CD4-positive, alpha-beta T cell treated with Interleukin-6 at 100 ng/mL for 8 hours (primary cell): Measurements from ENCODE around the gene RRP1.

ENCODE experiments used
- DNase-seq: peaks from one replicate; pipeline ENCODE4 v3.0.0-alpha.2; 2020; ENCODE audit warnings: mixed read lengths, low spot score

Gene RRP1

DNA sequence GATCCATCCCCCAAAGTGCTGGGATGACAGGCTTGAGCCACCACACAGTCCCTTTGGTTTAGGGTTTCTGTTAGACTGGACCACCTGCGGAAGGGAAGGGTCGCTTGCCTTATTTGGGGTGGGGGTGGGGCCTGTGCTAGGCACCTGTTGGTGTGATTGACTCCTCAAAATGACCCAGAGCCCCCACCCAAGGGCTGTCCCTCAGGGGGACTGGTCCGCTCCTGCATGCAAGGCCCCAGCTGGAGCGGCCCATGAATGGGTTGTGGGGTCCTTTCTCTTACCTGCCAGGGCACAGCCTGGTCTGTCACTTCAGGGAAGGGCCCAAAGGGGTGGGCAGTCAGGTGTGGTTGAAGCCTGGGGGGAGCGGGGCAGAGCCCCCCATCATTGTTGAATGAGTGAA is 11.4 kb upstream of the RRP1 start:
- DNase-seq = no peak

DNA sequence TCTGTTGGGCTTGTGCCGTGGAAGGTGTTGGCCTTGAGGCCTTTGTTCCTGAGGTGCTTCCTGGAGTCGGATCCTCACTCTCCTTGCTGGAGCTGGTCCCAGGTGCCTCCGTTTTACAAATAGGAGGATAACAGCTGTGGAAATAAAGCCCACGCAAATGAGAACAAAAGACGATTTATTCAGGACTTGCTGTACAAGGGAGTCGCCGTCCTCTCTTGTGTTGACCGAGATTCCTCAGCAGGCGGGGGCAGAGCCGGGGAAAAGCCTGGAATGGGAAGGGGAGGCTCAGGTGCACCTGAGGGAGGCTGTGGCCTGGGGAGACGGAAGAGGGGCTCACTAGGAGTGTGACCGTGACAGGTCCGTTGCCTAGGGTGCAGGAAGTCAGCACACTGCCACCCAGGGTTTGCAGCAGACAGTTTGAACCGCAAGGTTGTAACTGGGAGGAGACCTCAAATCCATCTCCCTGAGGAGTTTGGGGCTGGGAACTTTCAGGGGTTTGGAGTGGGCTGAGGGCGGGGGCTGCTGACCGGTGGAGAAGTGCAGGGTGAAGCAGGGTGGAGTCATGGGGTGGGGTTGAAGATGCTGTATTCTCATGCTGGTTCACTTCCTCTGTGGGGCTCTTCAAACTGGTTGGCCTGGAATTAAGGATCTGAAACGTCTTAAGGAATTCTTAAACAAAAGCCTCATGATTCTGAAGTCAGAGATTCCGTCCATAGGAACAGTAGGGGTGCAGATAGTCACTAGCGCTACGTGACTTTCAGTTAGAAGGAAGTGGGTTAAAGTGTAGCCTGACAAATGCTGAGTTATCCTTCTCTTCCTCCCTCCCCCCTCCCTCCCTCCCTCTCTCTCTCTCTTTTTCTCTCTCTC is 10.7 kb upstream of the RRP1 start:
- DNase-seq = no peak

DNA sequence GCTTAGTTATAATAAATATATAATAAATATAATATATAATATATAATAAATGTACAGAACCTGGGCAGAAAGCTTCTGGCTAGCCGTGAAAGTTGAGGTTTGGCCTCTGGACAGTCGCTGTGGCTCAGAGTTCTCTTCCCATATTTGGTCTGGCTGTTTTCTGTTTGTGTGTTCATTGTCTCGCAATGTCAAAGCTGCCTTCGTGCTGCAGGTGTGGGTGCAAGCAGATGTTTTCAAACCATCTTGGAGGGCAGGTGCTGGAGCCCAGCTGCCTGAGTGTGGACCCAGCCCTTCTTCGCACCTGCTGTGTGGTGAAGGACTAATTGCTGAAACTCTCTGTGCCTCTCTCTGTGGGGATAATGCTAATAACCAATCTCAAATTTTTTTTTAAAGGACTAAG is 9.7 kb upstream of the RRP1 start:
- no peak for DNase-seq

DNA sequence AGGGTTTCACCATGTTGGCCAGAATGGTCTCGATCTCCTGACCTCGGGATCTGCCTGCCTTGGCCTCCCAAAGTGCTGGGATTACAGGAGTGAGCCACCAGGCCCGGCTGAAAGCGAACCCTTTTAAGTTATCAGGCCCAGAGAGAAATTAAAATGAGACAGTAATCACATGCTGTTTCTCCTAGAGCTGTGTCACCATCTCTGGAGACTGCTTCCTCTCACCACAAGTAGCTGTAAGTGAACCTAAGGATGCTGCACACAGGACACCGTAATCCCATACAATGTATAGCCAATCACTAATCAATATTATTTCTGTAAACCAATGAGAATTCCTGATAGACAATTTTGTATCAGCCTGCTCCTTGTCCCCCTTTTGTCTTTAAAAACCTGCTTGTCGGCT is 7.5 kb upstream of the RRP1 start:
- DNase-seq = no peak

DNA sequence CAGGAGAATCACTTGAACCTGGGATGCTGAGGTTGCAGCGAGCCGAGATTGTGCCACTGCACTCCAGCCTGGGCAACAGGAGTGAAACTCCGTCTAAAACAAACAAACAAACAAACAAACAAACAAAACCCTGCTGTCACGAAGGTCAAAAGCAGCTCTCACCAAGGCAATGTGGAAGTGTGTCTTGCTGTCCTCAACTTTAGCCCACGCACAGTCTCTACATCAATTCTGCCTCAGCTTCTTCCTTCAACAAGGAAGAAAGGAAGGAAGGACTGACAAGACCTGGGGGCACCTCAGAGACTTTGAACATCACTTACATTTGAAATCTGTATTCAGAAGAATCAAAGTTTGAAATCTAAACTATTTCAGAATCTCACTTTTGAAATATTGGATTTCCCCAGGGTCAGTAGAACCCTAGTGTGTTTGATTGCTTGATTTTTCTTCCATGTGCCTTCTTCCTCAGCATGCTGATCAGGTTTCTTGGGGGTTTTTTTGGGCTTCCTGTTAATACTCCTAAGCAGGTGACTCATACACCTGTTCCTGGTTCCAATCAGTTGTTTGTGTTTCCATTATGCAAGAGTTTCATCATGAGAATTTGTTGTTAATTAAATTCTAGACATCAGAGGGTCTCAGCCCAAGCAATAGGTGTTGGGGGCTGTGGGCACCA is 6.8 kb upstream of the RRP1 start:
- no peak for DNase-seq

DNA sequence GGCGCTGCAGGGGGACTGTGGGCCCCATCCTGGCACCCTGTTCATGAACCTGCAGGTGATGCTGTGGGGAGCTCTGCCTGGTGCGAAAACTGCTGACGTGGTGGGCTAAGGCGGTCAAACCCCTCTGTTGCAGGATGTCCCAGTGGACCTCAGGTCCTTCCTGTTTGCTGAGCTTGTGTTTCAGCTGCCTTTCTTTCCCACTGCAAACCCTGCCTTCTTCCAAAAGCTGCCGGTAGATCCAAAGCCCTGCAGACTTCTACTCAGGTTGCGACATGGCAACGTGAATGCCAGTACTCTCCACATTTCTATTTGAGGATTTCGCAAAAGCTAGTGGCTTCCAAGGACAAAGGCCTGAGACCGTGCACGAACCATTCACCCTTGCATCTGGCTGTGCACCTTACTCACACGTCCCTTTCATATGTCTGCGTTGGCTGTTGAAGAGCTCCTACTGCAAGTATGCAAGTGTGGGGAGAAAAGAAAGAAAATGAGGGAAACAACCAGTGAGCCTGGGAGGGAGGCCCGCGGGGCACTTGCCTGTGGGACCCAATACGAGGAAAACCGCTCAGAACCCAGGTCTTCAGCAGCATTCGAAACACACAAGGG is 6.2 kb upstream of the RRP1 start:
- no peak for DNase-seq

DNA sequence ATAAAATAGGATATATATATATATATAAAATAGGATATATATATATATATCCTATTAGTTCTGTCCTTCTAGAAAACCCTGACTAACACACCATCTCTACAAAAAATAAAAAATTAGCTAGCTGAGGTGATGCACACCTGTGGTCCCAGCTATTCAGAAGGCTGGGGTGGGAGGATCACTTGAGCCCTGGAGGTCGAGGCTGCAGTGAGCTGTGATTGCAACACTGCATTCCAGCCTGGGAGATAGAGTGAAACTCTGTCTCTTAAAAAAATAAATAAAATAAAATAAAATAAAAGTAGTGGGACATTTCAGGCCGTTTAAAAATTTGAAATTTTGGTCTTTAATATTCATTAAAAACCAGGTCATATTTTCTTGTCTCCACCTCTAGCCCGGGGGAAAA is 4.2 kb upstream of the RRP1 start:
- DNase-seq = no peak

DNA sequence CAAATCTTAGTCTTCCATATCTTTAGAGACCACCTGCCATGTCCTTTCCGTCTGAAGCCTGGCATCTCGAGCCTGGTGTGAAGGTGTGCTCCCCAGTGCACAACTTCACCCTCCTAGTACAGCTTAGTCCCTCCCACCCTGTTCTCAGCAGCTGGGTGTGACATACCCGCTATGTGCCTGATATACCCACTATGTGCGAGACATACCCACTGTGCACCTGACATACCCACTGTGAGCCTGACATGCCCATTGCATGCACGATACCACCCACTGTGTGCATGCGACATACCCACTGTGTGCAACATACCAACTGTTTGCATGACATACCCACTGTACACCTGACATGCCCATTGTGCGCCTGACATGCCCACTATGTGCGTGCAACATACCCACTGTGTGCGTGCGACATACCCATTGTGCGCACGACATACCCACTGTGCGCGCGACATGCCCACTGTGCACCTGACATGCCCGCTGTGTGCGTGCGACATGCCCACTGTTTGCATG is 3.0 kb upstream of the RRP1 start:
- no peak for DNase-seq

DNA sequence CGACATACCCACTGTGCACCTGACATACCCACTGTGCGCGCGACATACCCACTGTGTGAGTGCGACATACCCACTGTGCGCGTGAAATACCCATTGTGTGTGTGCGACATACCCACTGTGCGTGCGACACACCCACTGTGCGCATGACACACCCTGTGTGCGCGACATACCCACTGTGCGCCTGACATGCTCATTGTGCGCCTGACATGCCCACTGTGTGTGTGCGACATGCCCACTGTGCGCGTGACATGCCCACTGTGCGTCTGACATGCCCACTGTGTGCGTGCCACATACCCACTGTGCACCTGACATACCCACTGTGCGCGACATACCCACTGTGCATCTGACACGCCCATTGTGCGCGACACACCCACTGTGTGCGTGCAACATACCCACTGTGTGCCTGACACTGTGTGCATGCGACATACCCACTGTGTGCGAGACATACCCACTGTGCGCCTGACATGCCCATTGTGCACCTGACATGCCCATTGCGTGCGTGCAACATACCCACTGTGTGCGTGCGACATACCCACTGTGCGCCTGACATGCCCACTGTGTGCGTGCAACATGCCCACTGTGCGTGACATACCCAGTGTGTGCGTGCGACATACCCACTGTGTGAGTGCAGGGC is 2.5 kb upstream of the RRP1 start:
- DNase-seq = no peak

DNA sequence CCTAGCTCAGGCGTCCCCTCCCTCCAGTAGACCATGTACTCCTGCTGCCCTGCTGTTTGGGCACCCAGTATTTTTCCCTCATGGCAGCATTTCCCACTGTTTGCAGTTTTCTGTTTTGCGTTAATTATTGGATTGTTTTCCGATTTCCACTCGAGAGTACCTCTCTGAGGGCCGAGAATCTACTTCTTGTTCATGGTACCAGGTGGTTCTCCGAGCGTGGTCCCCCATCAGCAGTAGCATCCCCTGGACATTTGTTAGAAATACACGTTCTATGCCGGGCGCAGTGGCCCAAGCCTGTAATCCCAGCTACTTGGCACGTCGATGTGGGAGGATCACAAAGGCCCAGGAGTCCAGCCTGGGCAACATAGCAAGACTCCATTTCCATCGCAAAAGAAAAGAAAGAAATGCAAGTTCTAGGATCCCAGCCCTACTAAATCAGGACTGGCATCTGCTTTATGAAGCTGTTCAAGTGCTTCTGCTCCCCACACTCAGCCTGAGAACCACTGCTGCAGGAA is 690 bp downstream of the RRP1 start:
- no peak for DNase-seq

DNA sequence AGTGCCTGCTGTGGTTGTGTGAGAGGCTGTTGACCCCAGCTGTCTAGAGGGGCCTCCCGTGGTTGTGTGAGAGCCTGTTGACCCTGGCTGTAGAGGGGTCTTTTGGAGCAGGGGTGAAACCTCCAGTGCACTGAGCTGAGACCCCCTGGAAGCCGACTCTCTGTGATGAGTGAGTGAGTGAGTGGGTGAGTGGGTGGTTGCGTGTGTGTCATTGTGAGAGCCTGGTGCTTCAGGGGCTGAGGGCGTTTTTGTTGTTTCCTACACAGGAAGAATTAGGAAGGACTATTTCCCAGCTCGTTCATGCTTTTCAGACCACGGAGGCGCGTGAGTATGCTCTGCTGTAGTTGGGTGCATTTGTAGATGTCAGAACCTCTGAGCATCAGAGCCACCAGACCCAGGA is 3.0 kb downstream of the RRP1 start:
- DNase-seq = no peak

DNA sequence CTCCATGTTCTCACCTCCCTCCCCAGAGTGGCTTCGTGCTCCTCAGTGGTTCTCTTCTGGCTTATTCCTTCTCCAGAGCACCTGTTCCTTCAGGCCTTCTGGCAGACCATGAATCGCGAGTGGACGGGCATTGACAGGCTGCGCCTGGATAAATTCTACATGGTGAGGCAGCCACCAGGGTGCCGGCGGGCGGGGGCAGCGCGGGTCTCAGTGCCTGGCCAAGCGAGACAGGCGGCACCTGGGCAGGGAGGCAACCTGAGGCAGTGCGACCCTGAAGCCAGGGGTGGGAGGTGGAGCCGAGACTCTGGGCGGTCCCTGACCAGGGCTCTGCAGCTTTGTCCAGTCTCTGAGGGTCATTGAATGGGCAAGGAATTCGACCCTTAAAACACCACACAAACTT is 3.9 kb downstream of the RRP1 start:
- no peak for DNase-seq

DNA sequence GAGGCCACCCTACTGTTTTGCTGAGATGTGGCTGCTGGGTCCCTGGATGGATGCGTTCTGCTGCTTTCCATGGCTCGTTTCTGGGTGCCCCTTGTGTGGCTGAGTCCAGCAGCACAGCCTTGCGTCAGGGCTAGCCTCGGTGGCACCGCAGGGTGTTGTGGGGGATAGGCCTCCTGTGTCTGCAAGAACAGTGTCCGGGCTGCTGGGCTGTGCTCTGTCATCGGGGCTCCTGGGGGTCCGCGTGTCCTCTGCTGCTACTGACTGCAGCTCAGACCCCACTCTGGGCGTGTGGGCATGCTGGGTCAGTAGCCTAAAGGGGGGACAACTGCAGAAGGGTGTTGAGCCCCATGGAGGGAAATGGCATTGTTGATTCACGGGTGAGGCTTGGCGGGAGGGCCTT is 4.9 kb downstream of the RRP1 start:
- no peak for DNase-seq

DNA sequence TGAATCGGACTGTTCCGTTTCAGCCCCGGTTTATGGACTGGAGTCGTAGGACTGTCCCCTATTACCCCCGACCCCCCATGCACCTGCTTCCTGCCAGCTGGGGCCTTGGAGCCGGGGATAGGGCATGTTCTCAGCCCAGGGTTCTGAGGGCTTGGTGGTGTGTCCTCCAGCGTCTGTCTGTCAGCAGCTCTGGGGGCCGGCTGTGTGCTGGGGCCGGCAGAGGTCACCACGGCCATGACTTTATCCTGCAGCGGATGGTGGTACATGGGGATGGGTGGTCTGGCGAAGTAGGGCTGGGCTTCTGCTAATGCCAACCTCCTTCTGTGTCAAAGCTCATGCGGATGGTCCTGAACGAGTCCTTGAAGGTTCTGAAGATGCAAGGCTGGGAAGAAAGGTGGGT is 5.5 kb downstream of the RRP1 start:
- no peak for DNase-seq

DNA sequence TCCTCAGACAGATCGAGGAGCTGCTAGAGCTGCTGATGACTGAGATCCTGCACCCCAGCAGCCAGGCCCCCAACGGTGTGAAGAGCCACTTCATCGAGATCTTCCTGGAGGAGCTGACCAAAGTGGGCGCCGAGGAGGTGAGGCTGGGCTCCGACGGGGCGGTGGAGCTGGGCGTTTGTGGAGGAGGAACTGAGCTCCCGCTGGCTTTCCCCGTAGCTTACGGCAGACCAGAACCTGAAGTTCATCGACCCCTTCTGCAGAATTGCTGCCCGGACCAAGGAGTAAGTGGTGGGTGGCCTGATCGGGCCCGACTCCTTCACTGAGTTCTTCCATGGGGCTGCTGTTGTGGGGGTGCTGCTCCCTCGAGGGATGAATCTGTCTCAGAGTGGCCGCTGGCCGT is 8.0 kb downstream of the RRP1 start:
- no peak for DNase-seq

DNA sequence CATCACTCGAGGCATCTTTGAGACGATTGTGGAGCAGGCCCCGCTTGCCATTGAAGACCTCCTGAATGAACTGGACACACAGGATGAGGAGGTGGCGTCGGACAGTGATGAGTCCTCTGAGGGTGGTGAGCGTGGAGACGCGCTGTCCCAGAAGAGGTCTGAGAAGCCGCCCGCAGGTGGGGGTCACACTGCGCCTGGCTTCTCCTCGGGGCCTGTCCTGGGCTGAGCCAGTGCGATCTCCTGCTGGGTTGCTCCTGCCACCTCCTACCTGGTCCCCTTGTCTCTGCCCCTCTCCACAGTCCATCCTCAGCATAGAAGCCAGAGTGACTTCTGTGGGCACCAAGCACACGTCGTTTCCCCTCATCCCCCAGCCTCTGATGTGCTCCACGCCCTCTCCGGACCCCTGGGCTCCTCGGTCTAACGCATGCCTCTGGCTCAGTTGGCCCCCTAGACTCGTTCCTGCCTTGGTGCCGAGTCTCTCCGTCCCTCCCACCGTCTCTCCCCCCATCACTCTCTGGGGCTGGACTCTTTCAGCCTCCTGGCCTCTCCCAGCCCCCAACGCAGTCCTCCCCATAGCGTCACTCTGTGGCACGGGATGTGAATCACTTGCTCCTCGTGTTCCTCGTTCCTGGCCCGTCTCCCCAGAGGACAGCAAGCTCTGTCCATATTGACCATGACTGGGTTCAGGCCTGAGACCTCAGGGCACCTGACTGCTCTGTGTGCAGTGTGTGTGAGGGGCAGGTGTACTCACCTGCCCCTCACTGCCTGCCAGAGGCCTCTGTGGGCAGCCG is 8.7 kb downstream of the RRP1 start:
- no peak for DNase-seq

DNA sequence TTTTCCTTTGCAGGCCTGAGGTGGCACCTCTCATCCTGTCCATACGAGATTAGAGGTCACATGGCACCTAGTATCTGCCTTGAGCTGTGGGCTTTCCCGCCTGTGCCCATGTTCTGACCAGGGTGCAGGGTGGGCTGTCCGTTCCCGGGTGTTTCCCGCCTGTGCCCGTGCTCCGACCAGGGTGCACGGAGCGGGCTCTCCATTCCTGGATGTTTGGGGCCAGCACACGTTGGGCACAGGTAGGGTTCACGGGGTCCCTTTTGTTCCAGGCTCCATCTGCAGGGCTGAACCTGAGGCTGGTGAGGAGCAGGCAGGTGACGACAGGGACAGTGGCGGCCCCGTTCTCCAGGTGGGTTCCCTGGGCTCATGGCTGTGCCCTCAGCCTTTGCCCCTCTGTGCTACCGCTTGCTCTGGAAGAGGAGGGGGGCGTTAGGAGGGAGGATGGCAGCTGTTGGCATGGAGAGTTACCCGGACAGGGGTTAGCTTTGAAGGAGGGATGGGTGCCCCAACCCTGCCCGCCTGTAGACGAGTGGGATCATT is 10.0 kb downstream of the RRP1 start:
- DNase-seq = no peak

DNA sequence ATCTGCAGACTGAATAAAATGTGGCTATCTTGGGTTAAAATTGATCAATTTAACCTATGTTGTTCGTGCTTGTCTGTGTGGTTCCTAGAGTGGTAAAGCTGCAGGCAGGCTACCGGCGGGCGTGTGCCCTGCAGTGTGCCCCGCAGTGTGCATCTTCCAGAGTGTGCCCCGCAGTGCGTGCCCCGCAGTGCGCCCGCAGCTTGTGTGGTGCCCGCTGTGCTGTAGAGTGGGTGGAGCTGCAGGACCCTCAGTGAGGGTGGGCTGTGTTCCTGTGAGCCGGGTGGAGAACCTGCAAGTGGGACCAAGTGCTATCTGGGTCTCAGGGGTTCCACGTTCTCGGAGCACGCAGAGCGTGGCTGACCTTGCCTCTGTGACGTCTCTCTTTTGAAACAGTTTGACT is 10.7 kb downstream of the RRP1 start:
- no peak for DNase-seq

DNA sequence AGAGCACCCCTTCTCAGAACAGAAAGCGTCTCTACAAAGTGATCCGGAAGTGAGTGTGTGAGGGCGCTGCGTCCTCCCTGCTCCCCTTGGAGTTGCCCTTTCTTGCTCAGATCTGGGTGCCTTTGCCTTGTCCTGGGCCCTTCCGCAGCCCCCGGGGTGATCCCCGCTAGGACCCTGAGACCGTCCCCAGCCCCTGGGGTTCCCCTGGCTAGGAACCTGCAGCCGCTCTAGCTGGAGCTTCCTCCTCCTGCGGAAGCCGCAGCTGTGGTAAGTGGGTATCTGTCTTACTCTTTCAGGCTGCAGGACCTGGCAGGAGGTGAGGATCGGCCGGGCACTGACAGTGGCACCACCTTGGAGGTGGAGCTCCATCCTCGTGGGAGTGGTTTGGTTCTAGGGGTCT is 11.2 kb downstream of the RRP1 start:
- no peak for DNase-seq

DNA sequence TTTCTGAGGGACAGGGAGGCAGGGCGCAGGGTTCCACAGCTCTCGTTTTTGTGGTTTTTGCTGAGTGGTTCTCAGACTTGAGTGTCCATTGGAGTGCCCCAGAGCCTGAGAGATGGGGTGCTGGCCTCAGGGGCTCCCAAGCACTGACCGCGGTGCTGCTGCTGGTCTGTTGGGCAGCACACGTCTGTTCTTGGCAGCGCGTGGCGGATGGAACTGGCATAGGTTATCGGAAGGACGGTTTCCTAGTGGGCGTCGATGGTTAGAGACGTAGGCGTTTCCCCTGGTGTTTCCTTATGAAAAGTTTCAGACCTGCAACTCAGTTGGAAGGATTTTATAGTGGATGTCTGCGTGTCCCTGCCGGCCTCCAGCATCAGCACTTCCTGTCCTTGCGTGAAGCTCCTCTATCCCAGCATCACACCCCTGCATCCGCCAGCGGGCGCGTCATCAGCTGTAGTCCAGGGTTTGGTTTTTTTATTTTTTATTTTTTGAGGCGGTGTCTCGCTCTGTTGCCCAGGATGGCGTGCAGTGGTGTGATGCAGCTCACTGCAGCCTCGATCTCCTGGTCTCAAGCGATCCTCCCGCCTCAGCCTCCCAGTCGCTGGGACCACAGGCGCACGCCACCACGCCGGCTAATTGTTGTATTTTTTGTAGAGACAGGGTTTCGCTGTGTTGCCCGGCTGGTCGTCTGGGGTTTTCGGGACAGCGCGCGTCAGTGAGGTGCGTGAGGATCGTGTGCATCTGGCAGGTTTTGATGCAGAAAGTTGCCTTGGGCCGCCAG is 11.8 kb downstream of the RRP1 start:
- DNase-seq = no peak
